Body of pancreas (tissue), 4 donors: ENCODE measurements around the gene KRTAP4-11. TPM values are rescaled to one million over a fixed set of nuclear protein-coding genes. Genes with fewer than 3 reads are reported as not detected.
"Not testable (repeated sequence)": the region's sequence is repeated elsewhere in the genome, so short reads cannot be mapped to it uniquely, and the experiment has no call there.

Experiments used
- ATAC-seq: fragments of 150-250 bp; one replicate; pipeline ENCODE4 v1.9.1; 2016
- DNase-seq, 4 donors: peaks; one replicate each; pipeline ENCODE4 v3.0.0-alpha.2; 2019
- H3K27ac ChIP-seq, 4 donors: fragments of 200-600 bp; sonication (generic); 1 replicate in 3 of 4; 2 replicates in 1 of 4; pipeline versions ENCODE4 v1.5.1 to v1.6.1; 2016 to 2019; ENCODE audit warnings: mild to moderate bottlenecking in 1 of 4, mixed read lengths in 1 of 4, moderate library complexity in 1 of 4
- H3K27me3 ChIP-seq, 2 donors: fragments of 200-600 bp; sonication (generic); one replicate each; pipeline ENCODE4 v1.6.0; 2016; ENCODE audit warnings: mild to moderate bottlenecking in 1 of 2
- H3K36me3 ChIP-seq, 2 donors: fragments of 200-600 bp; sonication (generic); replicated peaks in 1 of 2; 2 replicates each; pipeline ENCODE4 v1.5.1; 2016; ENCODE audit warnings: low read depth in 2 of 2; ENCODE audit not compliant: insufficient read depth in 1 of 2
- H3K4me1 ChIP-seq: fragments of 200-600 bp; sonication (generic); one replicate; pipeline ENCODE4 v1.6.0; 2016
- H3K4me3 ChIP-seq, 2 donors: fragments of 200-600 bp; sonication (generic); 1 replicate in 1 of 2; 2 replicates in 1 of 2; pipeline ENCODE4 v1.5.1; 2016 to 2019
- H3K9me3 ChIP-seq, 3 donors: fragments of 200-600 bp; sonication (generic); 1 replicate in 2 of 3; 2 replicates in 1 of 3; pipeline ENCODE4 v1.5.1; 2016
- POLR2A ChIP-seq, 3 donors: fragments of 450-650 bp; IDR thresholded peaks; one replicate each; pipeline ENCODE4 v1.6.1; 2016; ENCODE audit warnings: antibody characterized with exemption in 3 of 3, mild to moderate bottlenecking in 2 of 3
- WGBS, 2 donors: methylation state at CpG; one replicate each; pipeline ENCODE4 v1.1.5; 2017; 5-methylcytosine and 5-hydroxymethylcytosine counted together
- intact Hi-C: fragments of 100-400 bp; cut with DNase I; formaldehyde crosslinking; loops from one replicate; pipeline ENCODE4 v1.15.1; 2023
- total RNA-seq, 2 donors: library from RNA; depleted of rRNA; stranded (reverse); fragments of >200 nt; gene quantifications; one replicate each; pipeline ENCODE4 v1.1.0, GENCODE V29; 2016
- TF ChIP-seq, protein P1 (sequence below), 7 experiments: fragments of 450-650 bp in 4 of 7; fragments of 200-600 bp in 3 of 7; sonication (generic) in 3 of 7; IDR thresholded peaks; one replicate each; pipeline ENCODE4 v1.5.1; 2016 to 2019; ENCODE audit warnings: antibody characterized with exemption in 7 of 7

The KRTAP4-11 gene
- total RNA-seq, 2 donors from 2014 or later, result not detected

DNA sequence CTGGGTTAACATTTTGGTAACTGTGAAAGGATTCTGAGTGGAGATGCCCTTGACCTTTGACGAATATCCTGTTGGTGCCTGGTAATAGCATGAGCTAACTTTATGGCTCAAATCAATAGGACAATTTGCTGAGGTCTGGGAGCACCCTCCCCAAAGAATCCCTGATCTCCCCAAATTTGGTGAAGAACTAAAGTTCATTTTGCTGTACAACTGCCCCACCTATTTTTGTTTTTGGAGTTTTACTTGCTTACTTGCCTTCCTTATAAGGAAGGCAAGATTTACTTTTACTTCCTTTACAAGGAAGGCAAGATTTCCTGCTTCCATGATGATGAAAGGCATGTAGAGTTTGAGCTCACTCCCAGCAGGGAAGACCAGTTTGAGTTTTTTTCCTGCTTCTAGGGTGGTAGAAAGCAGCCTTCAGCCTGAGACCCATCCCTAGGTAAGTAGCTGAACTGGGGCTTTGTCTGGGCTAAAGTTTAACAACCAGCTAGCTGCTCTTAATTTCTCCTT is 10.2 kb downstream of the KRTAP4-11 start:
- ATAC-seq (no peak), DNase-seq (no peak)
- Histone ChIP-seq H3K36me3 (no peaks in the 10 kb centered on the region), H3K4me1 (no peaks in the 10 kb centered on the region), H3K27me3 (no peaks in the 10 kb centered on the region), H3K9me3 (no peaks in the 10 kb centered on the region), H3K4me3 (no peak overlapping the region), H3K27ac (no peak overlapping the region)
- intact Hi-C loops, result no loop called here
- TF ChIP-seq, protein P1, sequence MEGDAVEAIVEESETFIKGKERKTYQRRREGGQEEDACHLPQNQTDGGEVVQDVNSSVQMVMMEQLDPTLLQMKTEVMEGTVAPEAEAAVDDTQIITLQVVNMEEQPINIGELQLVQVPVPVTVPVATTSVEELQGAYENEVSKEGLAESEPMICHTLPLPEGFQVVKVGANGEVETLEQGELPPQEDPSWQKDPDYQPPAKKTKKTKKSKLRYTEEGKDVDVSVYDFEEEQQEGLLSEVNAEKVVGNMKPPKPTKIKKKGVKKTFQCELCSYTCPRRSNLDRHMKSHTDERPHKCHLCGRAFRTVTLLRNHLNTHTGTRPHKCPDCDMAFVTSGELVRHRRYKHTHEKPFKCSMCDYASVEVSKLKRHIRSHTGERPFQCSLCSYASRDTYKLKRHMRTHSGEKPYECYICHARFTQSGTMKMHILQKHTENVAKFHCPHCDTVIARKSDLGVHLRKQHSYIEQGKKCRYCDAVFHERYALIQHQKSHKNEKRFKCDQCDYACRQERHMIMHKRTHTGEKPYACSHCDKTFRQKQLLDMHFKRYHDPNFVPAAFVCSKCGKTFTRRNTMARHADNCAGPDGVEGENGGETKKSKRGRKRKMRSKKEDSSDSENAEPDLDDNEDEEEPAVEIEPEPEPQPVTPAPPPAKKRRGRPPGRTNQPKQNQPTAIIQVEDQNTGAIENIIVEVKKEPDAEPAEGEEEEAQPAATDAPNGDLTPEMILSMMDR (IDR thresholded peaks at IDR 0.05), result no peak
- TF ChIP-seq POLR2A (IDR thresholded peaks at IDR 0.05), result no peak
- WGBS, 2 donors, result 21 to 36% methylated on average over 1 of the region's 1 CpG

DNA sequence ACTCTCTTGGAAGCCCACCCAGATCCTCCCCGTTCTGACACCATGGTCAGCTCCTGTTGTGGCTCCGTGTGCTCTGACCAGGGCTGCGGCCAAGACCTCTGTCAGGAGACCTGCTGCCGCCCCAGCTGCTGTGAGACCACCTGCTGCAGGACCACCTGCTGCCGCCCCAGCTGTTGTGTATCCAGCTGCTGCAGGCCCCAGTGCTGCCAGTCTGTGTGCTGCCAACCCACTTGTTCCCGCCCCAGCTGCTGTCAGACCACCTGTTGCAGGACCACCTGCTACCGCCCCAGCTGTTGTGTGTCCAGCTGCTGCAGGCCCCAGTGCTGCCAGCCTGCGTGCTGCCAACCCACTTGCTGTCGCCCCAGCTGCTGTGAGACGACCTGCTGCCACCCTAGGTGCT is 12.8 kb downstream of the KRTAP4-11 start, which contains the start of gene KRTAP4-9:
TSS of gene KRTAP4-9 (plus strand) at position 43 of the 400 bp plus-strand sequence. CDS start at position 43, 0 bp downstream.
- H3K4me3 ChIP-seq, DNase-seq, ATAC-seq, H3K27ac ChIP-seq, H3K36me3 ChIP-seq, H3K4me1 ChIP-seq, H3K9me3 ChIP-seq, intact Hi-C loops, H3K27me3 ChIP-seq: not testable (repeated sequence)
- WGBS, 2 donors, result 48 to 68% methylated on average over 5 to 7 of the region's 10 CpGs

DNA sequence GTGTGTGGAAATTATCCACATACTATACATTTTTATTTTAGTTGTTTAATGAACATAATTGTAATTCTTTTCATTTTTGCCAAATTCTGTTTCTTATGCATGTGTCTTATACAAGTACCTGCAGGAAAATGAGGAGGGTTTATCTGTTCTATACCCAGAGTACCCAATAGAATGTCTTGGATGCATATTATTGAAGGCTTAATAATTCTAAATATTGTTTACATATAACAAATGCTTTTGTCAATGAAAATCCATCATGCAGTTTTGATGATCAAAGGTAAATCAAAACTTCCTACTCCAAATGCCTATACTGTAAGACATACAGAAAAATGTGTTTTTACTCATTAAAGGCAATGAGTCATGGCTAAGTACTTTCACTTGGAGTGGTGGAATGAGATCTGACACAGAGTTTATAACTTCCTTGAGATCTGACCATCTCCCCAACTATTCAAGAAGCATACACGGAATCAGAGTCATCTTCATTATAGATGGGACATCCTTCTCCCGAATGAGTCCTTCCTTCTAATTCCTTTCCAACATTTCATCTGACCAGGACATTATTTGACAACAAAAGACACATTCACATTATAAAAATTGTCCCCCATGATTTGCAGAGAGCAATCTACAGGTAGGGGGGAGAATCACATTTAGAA is 13.7 kb downstream of the KRTAP4-11 start:
- ATAC-seq, H3K9me3 ChIP-seq, H3K4me3 ChIP-seq, intact Hi-C loops, H3K36me3 ChIP-seq, H3K27ac ChIP-seq, H3K27me3 ChIP-seq, DNase-seq, H3K4me1 ChIP-seq: not testable (repeated sequence)
- WGBS, 2 donors, result 47 to 52% methylated on average over 2 of the region's 2 CpGs

DNA sequence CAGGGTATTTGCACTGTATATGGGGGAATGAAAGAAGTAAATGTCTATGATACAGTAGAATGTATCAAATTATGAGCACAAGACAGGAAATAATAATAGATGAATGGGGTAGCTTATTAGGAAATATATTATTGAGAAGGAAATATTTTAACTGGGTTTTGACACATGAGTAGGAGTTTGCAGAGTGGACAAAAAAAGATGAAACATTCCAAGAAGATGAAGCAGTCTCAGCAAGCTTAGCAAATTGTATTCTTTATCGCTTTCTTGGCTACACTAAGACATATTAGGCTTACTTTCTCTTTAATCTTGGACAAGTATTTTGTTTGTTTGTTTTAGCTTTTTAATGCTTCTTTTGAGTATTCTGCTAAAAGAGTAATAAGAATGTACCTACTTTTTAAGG is 14.3 kb downstream of the KRTAP4-11 start:
- no peaks in the 10 kb centered on the region for H3K36me3 ChIP-seq
- intact Hi-C loops, result no loop called here
- no peaks in the 10 kb centered on the region for H3K9me3 ChIP-seq
- H3K27ac ChIP-seq, result no peak overlapping the region
- 86 to 88% methylated on average over 1 of the region's 1 CpG for WGBS, 2 donors
- no peak overlapping the region for H3K4me3 ChIP-seq
- TF ChIP-seq, protein P1 (IDR thresholded peaks at IDR 0.05), result no peak
- no peak for TF ChIP-seq POLR2A (IDR thresholded peaks at IDR 0.05)
- no peak for DNase-seq
- no peaks in the 10 kb centered on the region for H3K4me1 ChIP-seq
- no peak for ATAC-seq
- H3K27me3 ChIP-seq, result no peaks in the 10 kb centered on the region

DNA sequence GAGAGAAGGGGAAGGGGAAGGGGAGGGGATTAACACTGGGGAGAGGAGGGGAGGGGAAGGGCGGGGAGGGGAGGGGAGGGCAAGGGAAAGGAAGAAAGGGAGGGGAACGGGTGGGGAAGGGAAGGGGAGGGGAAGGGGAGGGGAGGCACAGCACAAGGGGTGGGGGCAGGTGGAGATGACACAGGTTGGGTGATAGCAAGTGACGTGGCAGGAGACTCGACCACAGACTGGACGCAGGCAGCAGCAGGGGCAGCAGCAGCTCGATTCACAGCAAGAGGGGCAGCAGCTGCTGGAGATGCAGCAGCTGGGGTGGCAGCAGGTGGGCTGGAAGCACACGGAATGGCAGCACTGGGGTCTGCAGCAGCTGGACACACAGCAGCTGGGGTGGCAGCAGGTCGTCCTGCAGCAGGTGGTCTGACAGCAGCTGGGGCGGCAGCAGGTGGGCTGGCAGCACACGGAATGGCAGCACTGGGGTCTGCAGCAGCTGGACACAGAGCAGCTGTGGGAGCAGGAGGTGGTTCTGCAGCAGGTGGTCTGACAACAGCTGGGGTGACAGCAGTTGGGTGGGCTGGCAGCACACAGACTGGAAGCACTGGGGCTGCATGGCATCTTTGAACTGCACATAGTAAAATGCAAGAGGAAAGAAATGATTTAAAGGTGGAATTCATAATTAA is 16.4 kb downstream of the KRTAP4-11 start, which contains the start of gene KRTAP4-16:
TSS of gene KRTAP4-16 (minus strand) at position 624 of the 674 bp plus-strand sequence. CDS start at position 624, 0 bp downstream.
- no peak for DNase-seq
- intact Hi-C loops, result no loop called here

DNA sequence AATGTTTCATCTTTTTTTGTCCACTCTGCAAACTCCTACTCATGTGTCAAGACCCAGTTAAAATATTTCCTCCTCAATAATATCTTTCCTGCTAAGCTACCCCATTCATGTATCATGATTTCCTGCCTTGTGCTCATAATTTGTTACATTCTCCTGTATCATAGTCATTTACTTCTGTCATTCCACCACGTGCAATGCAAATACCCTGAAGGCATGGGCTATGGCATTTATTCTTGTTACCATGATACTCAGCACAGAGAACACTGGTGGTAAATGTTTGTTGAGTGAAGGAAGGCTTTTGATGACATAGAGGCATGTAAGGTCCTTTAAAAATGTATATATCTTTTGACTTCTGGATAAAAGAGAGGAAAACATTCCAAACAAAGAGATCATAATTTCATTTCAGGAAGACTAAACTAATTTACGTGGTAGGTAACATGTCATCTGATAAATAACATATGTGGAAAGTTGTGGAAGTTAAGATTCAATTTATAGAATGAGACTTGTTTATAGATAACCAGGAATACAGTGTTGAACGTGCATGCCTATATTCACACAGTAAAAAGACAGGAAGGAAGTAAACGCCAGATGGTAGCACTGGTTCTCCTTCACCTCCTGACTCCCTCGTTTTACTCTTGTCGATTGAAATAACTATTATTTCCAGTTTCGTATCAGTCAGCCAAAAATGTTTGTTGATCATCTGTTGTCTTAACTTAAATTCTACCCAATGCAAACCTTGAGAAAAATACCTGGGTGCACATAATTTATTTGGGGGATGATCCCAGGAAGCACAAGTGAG is 18.3 kb downstream of the KRTAP4-11 start:
- intact Hi-C loops, ATAC-seq, H3K4me3 ChIP-seq, H3K27me3 ChIP-seq, H3K4me1 ChIP-seq, DNase-seq, H3K27ac ChIP-seq, H3K9me3 ChIP-seq, H3K36me3 ChIP-seq: not testable (repeated sequence)
- 42 to 59% methylated on average over 7 of the region's 7 CpGs for WGBS, 2 donors

More for the DNA sequence above, 16.4 kb downstream of the KRTAP4-11 start, which contains the start of gene KRTAP4-16:
- no peak for ATAC-seq
- H3K36me3 ChIP-seq, result no peaks in the 10 kb centered on the region
- no peak for TF ChIP-seq POLR2A (IDR thresholded peaks at IDR 0.05)
- TF ChIP-seq, protein P1 (IDR thresholded peaks at IDR 0.05), result no peak
- no peak within 1 kb of the TSS for H3K27ac ChIP-seq
- no peaks in the 10 kb centered on the region for H3K9me3 ChIP-seq
- WGBS, 2 donors, result 37 to 64% methylated on average over 6 to 10 of the region's 10 CpGs
- no peaks in the 10 kb centered on the region for H3K4me1 ChIP-seq
- H3K27me3 ChIP-seq, result no peaks in the 10 kb centered on the region
- H3K4me3 ChIP-seq, result no peak within 1 kb of the TSS
